Globus pallidus (tissue), 1 donor: ENCODE measurements around the gene DDX54.

Experiments
- DNase-seq: peaks from one replicate; pipeline ENCODE4 v3.0.0-alpha.2; 2015; ENCODE audit warnings: low spot score

Gene DDX54, protein sequence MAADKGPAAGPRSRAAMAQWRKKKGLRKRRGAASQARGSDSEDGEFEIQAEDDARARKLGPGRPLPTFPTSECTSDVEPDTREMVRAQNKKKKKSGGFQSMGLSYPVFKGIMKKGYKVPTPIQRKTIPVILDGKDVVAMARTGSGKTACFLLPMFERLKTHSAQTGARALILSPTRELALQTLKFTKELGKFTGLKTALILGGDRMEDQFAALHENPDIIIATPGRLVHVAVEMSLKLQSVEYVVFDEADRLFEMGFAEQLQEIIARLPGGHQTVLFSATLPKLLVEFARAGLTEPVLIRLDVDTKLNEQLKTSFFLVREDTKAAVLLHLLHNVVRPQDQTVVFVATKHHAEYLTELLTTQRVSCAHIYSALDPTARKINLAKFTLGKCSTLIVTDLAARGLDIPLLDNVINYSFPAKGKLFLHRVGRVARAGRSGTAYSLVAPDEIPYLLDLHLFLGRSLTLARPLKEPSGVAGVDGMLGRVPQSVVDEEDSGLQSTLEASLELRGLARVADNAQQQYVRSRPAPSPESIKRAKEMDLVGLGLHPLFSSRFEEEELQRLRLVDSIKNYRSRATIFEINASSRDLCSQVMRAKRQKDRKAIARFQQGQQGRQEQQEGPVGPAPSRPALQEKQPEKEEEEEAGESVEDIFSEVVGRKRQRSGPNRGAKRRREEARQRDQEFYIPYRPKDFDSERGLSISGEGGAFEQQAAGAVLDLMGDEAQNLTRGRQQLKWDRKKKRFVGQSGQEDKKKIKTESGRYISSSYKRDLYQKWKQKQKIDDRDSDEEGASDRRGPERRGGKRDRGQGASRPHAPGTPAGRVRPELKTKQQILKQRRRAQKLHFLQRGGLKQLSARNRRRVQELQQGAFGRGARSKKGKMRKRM

DNA sequence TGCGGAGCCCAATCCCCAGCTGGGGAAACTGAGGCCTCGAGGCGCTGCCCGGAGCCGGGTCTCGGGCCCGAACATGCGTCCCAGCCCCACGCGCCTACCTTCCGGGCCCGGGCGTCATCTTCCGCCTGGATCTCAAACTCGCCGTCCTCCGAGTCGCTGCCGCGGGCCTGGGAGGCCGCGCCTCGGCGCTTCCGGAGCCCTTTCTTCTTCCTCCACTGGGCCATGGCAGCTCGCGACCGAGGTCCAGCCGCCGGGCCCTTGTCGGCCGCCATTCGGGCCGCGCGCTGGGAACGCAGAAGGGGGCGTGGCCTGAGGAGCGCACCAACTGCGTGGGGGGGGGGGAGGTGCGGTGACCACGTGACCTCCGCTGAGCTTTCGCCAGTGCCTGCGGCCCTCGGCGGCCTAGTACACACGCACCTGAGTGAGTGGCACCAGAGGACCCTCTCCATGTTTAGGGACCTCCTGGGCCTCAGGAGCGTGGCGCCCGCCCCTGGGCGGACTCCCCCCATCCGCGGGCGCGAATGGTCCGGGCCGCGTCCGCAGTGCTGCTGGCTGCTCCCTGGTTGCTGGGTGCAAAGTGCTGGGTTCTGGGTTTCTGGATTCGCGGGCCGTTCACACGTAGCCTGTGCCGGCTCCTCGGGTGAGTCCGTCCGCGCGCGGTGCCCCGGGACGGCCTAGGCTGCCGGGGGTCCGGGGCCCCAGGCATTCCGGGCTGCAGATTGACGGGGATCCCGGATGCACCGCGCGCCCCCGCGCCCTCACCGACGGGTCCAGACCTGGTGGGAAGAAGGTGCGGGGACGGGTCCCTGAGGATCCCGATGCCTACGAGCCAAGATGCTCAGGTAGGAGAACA, at the start of gene DDX54, which contains the start of gene RITA1:
Gene DDX54, minus strand, starts transcription at position 299 of the 853 bp plus-strand sequence. Its CDS starts 27 bp downstream, at position 272.
Gene RITA1, plus strand, starts transcription at position 542 of the 853 bp plus-strand sequence. CDS start 1,026 bp downstream, outside the sequence.
- DNase-seq: peak; percentile 73

DNA sequence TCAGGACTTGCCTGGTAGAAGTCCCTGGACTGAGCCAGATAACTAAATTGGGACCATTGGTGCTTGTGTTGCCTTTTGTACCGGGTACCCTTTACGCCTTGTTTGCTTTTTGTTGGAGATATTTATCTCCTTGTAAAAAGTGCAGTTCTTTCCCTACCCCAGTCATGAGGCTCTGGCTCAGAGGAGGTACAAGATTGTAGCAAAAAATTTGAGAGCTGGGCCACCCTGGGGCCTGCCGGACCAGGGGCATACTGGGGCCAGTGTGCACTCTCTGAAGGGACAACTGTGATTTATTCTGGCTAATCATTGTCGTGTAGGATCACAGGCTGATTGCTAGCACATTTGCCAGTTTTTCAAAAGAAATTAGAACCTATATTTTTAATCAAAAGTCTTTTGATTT, 49.2 kb upstream of the DDX54 start:
- DNase-seq: no peak

DNA sequence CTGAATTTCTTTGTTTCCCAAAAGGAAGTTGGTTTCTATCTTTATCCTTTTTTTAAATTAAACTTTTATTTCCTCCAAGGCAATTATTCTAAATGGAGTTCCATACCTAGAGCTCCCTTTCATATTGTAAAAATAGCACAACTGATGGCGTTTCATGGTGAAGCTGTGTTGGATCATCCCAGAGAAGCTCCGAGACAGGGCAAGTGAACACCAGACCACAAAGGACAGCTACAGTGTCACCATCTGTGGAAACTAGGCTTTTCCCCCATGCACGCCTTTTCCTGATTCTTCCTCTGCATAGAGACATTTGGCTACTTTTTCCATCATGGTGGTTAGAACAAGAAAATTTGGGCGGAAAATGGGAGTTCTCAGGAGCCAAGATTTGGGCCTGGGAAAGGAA, 48.7 kb upstream of the DDX54 start:
- no peak for DNase-seq

DNA sequence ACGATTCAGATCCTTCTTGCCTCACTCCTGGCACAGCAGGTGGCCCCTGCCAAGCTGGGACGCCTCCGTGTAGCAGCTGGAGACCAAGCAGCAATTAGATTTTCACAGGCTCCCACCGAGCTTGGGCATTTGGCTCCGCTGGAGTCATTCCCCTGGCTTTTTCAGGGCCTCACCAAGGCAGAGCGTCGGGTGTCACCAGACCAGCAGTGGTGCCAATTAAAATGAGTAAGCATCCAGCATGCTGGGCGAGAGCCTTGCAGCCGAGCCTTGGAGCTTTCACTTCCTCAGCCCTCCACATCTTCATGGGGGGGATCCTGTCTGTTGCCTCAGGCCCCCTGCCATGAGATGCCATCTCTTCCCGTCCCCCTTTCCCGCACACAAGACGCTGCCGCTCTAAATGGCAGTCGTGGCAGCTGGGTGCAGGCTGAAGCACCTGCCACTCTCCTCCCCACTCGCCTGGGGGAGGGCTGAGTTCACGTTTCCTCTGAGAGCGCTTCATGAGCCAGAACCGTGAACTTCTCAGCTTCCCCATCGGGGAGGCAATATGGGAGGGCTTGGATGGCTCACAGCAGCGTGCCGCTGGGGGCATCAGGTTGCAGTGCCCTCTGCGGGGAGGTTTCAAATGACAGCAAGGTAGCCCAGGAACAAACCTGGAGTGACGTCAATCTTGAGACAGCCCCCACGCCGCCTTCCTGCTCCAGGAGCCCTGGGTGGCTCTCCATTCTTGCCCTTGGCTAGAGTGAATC, 47.7 kb upstream of the DDX54 start:
- DNase-seq: peak; percentile 83

DNA sequence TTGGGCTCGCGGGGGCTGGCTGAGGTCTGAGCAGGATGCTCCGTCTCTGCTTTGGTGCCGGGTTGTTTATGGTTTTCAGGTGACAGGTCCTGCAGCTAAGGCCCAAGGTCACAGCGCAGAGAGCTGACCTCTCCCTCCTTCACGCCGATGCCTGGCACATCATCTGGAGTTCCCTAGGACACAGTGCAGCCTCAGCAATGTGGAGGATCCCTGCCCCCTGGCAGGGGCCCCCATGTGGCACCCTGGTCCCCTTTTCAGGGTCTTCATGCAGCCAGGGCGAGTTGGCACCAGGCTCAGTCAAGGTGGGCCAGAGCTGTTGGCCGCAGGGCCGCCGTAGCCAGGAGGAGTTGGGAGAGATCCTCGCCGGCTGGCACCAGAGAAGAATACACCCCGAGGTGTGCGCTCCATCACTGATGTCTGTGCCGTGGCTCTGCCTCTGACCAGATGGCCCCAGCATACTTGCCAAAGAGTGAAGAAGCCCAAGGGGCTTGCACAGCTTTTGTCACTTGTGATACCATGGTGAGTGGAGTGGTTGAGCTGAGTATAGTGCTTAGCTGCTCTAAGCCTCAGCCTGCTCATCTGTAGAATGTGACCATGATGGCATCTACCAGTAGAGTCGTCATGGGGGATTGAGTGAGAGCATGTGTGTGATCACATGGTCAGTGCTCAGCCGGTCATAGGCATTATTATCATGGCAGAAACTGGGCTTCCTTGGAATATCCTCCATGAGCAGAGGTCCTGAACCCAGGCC, 47.0 kb upstream of the DDX54 start:
- DNase-seq: no peak

DNA sequence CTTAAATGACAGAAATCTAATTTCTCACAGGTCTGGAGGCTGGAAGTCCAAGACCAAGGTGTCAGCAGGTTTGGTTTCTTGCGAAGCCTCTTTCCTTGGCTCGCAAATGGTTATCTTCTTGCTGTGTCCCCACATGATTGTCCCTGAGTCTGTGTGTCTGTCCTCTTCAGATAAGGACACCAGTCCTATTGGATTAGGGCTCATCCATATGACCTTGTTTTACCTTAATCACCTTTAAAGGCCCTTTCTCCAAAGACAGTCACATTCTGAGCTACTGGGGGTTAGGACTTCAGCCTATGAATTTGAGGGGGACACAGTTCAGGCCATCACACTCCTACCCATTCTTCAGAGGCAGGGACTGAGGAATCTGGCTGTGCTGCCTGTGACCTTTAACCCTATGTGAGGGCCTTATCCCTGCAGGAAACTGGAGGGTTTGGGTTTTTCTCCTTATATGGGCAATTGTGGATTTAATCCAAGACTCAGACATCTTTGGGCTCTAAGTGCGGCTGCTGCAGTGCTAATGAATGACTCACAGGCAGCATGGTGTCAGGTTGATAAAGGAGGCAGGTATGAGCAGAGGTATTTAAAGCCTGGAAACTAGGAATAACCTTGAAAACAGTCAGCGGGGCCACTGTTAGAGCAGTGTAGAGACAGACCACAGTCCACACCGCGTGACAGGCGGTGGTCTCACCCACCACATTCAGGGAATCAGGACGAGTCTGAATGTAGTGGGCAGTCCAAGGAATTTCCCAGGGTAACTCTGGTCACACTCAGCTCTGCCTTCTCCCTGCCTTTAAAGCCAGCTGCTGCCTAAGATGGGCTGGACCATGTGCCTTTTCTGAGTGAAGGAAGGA, 46.2 kb upstream of the DDX54 start:
- no peak for DNase-seq

DNA sequence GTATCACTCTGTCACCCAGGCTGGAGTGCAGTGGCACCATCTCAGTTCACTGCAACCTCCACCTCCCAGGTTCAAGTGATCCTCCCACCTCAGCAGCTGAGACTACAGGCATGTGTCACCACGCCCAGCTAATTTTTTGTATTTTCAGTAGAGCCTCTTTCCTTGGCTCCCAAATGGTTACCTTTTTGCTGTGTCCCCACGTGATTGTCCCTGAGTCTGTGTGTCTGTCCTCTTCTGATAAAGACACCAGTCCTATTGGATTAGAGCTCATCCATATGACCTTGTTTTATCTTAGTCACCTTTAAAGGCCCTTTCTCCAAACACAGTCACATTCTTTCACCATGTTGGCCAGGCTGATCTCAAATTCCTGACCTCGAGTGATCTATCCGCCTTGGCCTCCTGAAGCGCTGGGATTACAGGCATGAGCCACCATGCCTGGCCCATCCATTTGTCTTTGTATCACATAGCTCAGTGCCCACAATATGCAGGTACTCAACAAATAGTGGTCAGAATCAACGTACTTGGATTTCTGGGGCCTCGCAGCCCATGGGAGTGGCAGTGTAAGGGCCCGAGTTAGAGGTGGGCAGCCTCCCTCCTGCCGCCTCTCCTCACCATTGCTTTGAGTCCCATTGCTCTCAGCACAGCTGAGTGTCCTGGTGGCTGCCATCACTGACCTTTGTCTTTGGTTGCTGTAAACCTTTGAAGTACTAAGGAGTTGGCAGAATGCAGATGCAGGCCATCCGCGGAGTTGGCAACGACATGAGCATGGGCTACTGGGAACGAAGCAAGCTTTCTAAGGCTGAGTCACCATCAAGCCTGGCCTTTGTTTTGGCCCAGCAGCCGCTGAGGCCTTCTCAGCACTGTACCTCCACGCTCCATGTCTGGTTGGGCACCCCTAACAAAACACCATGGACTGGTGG, 45.3 kb upstream of the DDX54 start:
- DNase-seq: no peak

DNA sequence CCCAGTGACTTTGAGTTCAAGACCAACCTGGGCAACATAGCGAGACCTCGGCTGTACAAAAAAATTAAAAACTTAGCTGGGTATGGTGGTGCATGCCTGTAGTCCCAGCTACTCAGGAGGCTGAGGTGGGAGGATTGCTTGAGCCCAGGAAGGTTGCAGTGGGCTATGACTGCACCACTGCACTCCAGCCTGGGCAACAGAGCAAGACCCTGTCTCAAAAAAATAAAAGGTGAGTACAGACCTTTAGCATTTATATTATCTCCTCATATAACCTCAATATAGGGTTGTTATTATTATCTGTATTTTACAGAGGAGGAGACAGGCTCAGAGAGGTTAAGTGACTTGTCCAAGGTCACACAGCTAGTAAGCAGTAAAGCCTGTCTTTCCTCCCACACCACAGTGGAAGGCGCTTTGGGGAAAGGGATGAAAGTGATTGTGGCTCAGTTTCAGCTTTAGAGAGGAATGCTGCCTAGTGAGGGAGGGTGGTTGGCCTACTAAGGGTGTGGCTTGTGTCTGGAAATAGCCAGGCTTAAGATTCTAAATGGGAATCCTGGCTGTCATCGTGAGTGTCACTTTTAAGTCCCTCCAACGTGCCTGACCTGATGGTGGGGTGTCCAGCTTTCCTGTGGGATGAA, 43.2 kb upstream of the DDX54 start:
- no peak for DNase-seq

DNA sequence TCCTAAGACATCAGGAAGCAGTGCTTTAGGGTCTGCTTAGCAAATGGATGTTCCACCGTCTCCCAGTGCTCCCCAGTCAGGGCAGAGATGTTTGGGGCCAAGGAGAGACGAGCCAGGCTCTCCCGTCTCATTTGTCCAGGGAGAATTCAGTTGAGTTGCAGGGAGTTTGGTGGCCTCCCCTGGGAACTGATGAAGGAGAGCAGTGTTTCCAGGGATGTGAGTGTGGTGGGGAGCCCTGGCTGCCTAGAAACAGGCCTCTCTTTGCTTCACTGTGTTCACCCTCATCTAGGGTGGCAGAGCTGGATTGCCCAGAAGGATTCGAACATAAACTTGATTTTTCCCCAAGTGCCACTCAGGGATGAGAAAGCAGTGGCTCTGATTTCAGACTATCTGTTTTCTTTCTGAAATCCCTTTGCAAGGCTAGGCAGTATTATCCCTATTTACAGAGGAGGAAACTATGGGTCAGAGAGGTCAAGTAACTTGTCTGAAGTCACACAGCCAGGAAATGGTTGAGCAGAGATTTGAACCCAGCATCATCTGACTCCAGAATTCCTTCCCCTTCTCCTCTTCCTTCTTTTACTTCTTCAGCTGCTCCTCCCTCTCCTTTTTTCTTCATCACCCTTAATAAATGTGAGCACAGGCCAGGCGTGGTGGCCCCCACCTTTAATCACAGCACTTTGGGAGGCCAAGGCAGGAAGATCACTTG, 42.6 kb upstream of the DDX54 start:
- no peak for DNase-seq

DNA sequence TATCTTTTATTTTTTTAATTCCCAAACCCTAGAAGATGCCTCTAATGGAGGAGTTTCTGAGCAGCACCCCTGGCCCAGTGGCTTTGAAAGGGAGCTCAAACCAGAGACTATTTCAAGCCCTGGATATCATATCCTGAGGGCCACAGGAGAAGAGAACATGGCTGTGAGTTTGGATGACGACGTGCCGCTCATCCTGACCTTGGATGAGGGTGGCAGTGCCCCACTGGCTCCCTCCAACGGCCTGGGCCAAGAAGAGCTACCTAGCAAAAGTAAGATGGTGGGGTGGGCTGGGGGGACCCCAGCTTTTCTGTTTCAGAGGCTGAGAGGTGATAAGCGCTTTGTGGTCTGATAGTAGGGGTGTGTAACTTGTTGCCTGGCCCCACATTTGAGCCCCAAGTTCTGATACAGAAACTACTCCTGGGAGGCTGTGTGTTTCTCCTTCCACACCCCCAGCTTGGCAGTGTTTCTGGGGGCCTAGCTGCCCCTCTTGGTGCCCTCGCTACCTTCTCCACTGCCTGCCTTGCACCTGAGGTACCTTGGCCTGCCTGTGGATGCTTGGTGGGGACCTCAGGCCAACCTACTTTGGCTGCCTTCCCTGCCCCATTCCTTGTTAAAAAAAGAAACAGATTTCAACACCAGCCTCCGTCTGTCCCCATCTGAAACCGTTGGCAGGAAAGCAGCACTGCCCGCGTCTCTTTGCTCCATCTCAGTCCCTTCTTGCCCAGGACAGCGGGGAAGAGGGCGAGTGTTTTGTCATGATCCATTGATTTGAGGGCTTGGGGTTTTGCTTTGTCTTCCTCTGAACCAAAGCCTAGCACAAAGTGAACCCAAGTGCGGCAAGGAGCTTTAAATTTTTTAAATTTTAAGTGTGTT, 41.7 kb upstream of the DDX54 start:
- DNase-seq: no peak

DNA sequence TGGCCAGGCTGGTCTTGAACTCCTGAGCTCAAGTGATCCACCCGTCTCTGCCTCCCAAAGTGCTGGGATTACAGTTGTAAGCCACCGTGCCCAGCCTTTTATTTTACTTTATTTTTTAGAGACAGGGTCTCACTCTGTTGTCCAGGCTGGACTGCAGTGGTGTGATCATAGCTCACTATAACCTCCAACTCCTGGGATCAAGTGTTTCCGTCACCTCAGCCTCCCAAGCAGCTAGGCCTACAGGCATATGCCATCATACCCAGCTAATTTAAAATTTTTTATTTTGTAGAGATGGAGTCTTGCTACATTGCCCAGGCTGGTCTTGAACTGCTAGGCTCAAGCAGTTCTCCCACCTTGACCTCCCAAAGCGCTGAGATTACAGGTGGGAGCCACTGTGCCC, 39.7 kb upstream of the DDX54 start:
- no peak for DNase-seq

DNA sequence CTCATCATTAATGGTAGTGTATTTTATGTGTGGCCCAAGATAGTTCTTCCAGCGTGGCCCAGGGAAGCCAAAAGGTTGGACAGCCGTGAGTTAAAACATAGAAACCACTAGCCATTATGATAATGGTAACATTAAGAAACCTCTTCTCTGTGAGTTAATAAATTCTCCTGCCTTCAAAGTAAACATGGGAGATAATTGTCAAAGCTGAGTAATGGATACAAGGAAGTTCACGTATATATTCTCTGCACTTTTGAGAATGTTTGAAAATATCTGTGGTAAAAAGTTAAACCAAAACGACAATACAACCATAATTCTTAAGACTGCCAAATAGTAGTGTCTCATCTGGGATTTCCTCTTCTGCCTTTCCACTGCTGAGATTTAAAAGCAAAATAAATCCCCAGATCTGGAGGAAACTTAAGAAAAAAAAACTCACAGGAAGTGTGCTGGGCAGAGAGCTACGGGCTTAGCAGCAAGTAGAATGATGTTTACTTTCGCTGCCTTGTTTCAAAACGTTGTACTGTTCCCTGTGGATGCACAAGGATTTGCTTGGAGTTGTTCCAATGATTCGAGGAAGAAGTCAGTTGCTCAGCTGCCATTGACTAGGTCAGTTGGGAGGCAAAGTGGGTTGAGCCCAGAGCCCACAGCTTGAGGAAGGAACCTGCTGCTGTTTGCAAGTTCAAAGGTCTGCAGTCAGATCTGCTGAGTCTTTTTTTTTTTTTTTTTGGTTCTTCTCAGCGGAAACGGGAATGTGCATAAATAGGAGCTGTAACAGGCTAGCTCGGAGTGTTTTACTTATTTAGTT, 37.7 kb upstream of the DDX54 start:
- DNase-seq: peak; percentile 80

DNA sequence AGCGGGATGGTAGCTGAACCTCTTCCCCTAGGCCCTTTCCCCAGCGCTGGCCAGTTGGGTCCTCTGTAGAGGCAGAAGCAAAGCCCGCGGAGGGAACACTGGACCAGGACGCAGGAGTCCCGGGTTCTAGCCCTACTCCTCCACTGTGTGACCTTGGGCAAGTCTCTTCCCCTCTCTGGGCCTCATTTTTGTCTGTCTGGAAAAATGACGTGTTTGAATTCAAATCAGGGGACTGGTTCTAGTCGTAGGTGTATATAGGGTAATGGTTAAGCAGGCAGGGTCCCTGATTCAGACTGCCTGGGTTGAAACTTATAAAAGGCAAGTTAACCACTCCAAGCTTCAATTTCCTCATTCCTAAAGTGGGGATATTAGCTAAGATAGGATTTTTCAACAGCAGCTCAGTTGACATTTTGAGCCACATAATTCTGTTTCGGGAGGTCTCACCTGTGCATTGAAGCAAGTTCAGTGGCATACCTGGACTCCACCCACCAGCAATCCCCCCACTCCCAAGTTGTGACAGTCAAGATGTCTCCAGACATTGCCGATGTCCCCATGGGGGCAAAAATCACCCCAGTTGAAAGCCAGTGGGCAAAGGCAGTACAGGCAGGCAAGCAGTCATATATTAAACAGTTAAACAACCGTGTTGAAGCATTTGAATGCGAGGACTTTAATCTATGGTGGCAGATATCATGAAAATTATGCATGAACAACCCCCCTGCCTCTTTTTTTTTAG, 36.9 kb upstream of the DDX54 start:
- DNase-seq: no peak

DNA sequence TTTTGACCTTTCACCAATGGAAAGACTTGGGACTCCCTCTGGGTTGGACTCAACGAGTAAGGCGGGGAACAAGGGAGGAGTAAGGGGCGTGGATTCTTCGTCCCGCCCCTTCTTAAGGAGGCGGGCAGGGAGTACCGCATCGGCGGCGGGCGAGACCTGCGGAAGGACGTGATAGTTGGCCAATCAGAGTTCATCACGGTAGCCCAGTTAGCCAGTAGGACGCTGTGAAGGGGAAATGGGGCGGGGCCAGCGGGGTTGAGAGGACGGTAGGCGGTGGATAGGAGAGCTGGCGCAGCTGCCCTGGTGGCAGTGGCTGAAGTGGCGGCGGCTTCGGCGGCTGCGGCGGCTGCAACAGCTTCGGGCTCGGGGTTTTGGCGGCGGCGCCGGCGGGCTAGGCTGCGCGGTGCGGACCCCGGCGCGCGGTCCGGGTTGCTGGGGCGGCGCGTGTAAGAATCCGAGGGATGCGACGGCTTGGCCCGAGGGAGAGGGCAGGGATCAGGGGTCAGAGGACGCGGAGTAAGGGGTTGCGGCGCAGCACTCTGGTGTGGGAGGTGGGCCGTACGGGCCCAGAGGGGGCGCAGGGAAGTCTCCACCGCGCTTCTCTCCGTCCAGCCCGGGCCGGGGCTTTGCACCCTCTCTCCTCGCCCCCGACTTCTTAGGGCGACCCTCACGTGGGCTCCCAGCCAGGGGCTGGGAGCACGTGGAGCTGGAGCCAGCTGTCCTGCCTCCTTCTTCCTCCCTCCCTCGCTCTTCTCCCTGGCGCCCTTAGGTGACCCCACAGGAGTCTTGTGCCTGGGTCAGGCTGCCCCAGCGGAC, 36.1 kb upstream of the DDX54 start, which contains the start of gene TPCN1:
Gene TPCN1, plus strand, starts transcription at position 284 of the 816 bp plus-strand sequence. CDS start 5,389 bp downstream, outside the sequence.
- peak; percentile 100 for DNase-seq
